ENCODE measurements around the gene RSPH6A.

The RSPH6A gene

DNA sequence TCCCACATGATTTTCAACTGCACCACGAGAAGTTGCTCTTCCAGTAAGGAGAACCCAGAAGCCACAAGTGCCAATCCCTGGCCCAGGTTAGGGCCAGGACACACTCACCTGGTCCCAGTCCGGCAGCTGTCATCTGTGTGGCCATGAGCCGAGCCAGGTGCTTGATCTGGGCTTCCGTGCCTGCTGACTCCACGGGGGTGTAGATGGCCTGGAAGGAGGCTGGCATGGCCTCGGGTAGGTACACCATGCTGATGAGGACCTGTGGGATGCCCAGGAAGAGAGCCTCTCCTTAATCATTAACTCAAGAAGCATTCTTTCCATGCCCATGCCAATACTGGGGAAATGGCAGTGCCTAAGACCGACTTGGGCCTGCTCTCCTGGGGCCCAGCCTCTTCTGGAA, 19.9 kb upstream of the RSPH6A start (continued):
- TF ChIP-seq, protein P1, sequence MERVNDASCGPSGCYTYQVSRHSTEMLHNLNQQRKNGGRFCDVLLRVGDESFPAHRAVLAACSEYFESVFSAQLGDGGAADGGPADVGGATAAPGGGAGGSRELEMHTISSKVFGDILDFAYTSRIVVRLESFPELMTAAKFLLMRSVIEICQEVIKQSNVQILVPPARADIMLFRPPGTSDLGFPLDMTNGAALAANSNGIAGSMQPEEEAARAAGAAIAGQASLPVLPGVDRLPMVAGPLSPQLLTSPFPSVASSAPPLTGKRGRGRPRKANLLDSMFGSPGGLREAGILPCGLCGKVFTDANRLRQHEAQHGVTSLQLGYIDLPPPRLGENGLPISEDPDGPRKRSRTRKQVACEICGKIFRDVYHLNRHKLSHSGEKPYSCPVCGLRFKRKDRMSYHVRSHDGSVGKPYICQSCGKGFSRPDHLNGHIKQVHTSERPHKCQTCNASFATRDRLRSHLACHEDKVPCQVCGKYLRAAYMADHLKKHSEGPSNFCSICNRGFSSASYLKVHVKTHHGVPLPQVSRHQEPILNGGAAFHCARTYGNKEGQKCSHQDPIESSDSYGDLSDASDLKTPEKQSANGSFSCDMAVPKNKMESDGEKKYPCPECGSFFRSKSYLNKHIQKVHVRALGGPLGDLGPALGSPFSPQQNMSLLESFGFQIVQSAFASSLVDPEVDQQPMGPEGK (CRISPR knock-in tag; IDR thresholded peaks at IDR 0.05; ENCODE audit: borderline replicate concordance) = no peak

DNA sequence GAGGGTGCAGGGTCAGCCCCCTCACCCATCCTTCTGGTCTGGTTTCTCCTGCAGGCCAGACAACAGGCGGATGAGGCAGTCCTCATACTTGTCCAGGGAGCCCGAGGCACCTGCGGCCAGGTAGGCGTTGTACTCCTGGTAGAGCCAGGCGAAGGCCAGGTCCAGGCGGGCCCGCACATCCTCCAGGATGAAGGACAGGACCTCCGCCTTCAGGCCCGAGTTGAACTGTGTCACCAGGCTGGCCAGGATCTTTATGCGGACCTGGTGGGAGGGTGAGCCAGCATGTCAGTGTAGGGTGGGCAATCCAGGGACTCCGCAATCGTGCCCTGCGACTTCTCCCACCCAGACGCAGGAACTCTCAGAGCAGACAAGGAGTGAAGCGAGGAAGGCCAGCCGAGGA, 13.8 kb upstream of the RSPH6A start:
- ATAC-seq = no peak
- no peak for TF ChIP-seq BACH2 (CRISPR knock-in tag; IDR thresholded peaks at IDR 0.05; ENCODE audit: borderline replicate concordance)
- TF ChIP-seq OSR1 (CRISPR knock-in tag; IDR thresholded peaks at IDR 0.05) = no peak
- no peak for TF ChIP-seq PPARA (CRISPR knock-in tag; IDR thresholded peaks at IDR 0.05; ENCODE audit: borderline replicate concordance)
- TF ChIP-seq GLIS3 (CRISPR knock-in tag; IDR thresholded peaks at IDR 0.05) = no peak
- TF ChIP-seq ARNTL (CRISPR knock-in tag; IDR thresholded peaks at IDR 0.05; ENCODE audit: borderline replicate concordance, low read depth) = no peak
- no peak for TF ChIP-seq ZNF70 (CRISPR knock-in tag; IDR thresholded peaks at IDR 0.05)
- TF ChIP-seq, protein P2, sequence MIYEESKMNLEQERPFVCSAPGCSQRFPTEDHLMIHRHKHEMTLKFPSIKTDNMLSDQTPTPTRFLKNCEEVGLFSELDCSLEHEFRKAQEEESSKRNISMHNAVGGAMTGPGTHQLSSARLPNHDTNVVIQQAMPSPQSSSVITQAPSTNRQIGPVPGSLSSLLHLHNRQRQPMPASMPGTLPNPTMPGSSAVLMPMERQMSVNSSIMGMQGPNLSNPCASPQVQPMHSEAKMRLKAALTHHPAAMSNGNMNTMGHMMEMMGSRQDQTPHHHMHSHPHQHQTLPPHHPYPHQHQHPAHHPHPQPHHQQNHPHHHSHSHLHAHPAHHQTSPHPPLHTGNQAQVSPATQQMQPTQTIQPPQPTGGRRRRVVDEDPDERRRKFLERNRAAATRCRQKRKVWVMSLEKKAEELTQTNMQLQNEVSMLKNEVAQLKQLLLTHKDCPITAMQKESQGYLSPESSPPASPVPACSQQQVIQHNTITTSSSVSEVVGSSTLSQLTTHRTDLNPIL (CRISPR knock-in tag; IDR thresholded peaks at IDR 0.05; ENCODE audit: low read depth) = no peak
- no peak for TF ChIP-seq RARB (CRISPR knock-in tag; IDR thresholded peaks at IDR 0.05)
- no peak for TF ChIP-seq TOX (CRISPR knock-in tag; IDR thresholded peaks at IDR 0.05; ENCODE audit: borderline replicate concordance)
- TF ChIP-seq ISL1 (CRISPR knock-in tag; IDR thresholded peaks at IDR 0.05) = no peak
- no peak for TF ChIP-seq ESRRG (CRISPR knock-in tag; IDR thresholded peaks at IDR 0.05)
- no peak for TF ChIP-seq ZNF8 (CRISPR knock-in tag; IDR thresholded peaks at IDR 0.05)
- no peak for TF ChIP-seq CSDC2 (CRISPR knock-in tag; IDR thresholded peaks at IDR 0.05)
- no peak for TF ChIP-seq ZC3H10 (CRISPR knock-in tag; IDR thresholded peaks at IDR 0.05)
- no peak for TF ChIP-seq ZFP3 (CRISPR knock-in tag; IDR thresholded peaks at IDR 0.05)
- TF ChIP-seq, protein P1 (CRISPR knock-in tag; IDR thresholded peaks at IDR 0.05; ENCODE audit: borderline replicate concordance) = no peak
- TF ChIP-seq, protein P3, sequence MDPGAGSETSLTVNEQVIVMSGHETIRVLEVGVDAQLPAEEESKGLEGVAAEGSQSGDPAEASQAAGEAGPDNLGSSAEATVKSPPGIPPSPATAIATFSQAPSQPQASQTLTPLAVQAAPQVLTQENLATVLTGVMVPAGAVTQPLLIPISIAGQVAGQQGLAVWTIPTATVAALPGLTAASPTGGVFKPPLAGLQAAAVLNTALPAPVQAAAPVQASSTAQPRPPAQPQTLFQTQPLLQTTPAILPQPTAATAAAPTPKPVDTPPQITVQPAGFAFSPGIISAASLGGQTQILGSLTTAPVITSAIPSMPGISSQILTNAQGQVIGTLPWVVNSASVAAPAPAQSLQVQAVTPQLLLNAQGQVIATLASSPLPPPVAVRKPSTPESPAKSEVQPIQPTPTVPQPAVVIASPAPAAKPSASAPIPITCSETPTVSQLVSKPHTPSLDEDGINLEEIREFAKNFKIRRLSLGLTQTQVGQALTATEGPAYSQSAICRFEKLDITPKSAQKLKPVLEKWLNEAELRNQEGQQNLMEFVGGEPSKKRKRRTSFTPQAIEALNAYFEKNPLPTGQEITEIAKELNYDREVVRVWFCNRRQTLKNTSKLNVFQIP (CRISPR knock-in tag; IDR thresholded peaks at IDR 0.05; ENCODE audit: borderline replicate concordance, low read depth) = no peak
- TF ChIP-seq ZFP30 (CRISPR knock-in tag; IDR thresholded peaks at IDR 0.05) = no peak
- TF ChIP-seq ZNF565 (CRISPR knock-in tag; conservative IDR thresholded peaks at IDR 0.05; ENCODE audit: low read depth) = no peak

DNA sequence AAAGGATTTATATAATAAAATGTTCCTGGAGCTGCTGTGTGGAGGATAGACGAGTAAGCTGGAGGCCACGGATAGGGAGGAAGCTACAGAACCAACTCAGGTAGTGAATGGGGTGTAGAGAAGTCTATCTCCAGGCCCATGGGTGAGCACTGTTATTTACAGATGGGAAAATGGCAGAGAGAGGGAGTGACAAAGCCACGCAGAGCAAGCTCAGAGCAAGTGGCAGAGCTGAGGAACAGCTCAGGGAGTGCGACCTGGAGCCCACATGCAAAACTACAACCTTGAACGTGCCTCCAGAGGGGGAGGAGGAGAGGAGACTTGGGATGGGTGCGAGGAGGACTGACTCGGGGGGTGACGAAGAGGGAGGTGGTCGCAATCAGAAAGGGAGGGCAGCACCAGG, 13.4 kb upstream of the RSPH6A start:
- ATAC-seq = no peak
- TF ChIP-seq ZNF8 (CRISPR knock-in tag; IDR thresholded peaks at IDR 0.05) (no peak), ZFP30 (CRISPR knock-in tag; IDR thresholded peaks at IDR 0.05) (no peak), ARNTL (CRISPR knock-in tag; IDR thresholded peaks at IDR 0.05; ENCODE audit: borderline replicate concordance, low read depth) (no peak), ZFP3 (CRISPR knock-in tag; IDR thresholded peaks at IDR 0.05) (no peak), ESRRG (CRISPR knock-in tag; IDR thresholded peaks at IDR 0.05) (no peak), RARB (CRISPR knock-in tag; IDR thresholded peaks at IDR 0.05) (no peak)

DNA sequence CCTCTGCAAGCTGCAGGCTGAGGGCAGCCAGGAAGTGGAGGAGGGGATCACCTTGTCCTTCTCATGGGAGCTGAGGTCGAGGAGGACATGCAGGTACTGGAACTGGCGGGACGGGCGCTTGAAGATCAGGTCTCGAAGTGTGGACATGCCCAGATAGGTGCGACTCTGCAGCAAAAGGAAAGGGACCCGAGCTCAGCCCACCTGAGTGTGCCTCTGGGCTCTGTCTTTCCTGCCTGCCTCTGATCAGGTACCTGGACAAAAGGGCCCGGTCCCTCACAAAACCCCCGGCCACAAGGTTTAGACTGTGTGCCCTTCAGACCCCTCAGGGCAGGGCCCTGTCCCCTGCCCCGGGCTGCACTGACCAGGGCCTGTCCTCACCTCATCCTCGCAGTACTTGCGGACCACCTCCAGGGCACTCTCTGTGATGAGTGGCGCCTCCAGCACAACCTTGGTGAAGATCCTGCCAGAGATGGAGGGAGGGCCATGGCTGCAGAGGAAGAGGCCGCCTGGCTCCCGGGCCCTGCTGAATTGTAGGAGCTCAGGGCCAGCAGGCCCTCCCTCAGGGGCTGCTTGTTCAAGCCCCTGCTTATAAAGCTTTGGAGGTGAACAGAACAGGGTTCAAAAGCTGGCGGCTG, 12.5 kb upstream of the RSPH6A start:
- TF ChIP-seq ZFP3 (CRISPR knock-in tag; IDR thresholded peaks at IDR 0.05) (0 out of 2 replicates have a peak, but pooled peaks have one; percentile 26), PPARA (CRISPR knock-in tag; IDR thresholded peaks at IDR 0.05; ENCODE audit: borderline replicate concordance) (no peak)
- ATAC-seq = no peak

DNA sequence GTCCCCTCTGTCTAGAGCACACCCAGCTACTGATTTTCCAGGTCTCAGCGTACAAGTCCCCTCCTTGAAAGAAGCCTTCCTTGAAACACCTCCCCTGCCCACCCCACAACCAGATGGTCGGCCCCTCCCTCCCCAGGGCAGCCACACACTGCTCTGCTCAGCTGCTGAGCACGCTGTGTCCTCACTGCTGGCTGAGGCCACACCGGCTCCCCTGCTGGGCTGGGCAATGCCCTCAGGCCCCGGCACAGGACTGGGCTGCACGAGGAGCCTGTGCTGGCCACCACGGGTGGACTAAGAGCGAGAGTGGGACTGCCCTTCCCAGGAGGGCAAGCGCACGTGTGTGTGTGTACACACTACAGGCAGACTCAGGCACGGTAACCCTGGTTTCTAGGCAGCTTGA, 11.8 kb upstream of the RSPH6A start:
- TF ChIP-seq, protein P4, sequence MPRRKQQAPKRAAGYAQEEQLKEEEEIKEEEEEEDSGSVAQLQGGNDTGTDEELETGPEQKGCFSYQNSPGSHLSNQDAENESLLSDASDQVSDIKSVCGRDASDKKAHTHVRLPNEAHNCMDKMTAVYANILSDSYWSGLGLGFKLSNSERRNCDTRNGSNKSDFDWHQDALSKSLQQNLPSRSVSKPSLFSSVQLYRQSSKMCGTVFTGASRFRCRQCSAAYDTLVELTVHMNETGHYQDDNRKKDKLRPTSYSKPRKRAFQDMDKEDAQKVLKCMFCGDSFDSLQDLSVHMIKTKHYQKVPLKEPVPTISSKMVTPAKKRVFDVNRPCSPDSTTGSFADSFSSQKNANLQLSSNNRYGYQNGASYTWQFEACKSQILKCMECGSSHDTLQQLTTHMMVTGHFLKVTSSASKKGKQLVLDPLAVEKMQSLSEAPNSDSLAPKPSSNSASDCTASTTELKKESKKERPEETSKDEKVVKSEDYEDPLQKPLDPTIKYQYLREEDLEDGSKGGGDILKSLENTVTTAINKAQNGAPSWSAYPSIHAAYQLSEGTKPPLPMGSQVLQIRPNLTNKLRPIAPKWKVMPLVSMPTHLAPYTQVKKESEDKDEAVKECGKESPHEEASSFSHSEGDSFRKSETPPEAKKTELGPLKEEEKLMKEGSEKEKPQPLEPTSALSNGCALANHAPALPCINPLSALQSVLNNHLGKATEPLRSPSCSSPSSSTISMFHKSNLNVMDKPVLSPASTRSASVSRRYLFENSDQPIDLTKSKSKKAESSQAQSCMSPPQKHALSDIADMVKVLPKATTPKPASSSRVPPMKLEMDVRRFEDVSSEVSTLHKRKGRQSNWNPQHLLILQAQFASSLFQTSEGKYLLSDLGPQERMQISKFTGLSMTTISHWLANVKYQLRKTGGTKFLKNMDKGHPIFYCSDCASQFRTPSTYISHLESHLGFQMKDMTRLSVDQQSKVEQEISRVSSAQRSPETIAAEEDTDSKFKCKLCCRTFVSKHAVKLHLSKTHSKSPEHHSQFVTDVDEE (CRISPR knock-in tag; IDR thresholded peaks at IDR 0.05) = no peak
- no peak for TF ChIP-seq TCF4 (CRISPR knock-in tag; IDR thresholded peaks at IDR 0.05; ENCODE audit: borderline replicate concordance)
- TF ChIP-seq, protein P1 (CRISPR knock-in tag; IDR thresholded peaks at IDR 0.05; ENCODE audit: borderline replicate concordance) = no peak
- TF ChIP-seq TOX (CRISPR knock-in tag; IDR thresholded peaks at IDR 0.05; ENCODE audit: borderline replicate concordance) = no peak
- TF ChIP-seq GLIS3 (CRISPR knock-in tag; IDR thresholded peaks at IDR 0.05) = no peak
- no peak for TF ChIP-seq ZFP3 (CRISPR knock-in tag; IDR thresholded peaks at IDR 0.05)
- TF ChIP-seq ZNF565 (CRISPR knock-in tag; conservative IDR thresholded peaks at IDR 0.05; ENCODE audit: low read depth) = no peak
- TF ChIP-seq ZFP30 (CRISPR knock-in tag; IDR thresholded peaks at IDR 0.05) = no peak
- no peak for TF ChIP-seq CSDC2 (CRISPR knock-in tag; IDR thresholded peaks at IDR 0.05)
- peak; percentile 16; the same call in 1 of the 3 replicates for ATAC-seq
